ENCODE data around the gene KMT2E.

GRCh38 chr7:105016068-105016708, 2.2 kb downstream of the KMT2E start:
- TF ChIP-seq CTCF (IDR thresholded peaks at IDR 0.05) (no peak), POLR2AphosphoS5 (IDR thresholded peaks at IDR 0.05) (no peak), POLR2A (IDR thresholded peaks at IDR 0.05) (no peak), EP300 (IDR thresholded peaks at IDR 0.05) (no peak)
